WTC11 (cell line): Measurements from ENCODE around the gene APH1B.

Source experiments
- CDX4 ChIP-seq: fragments of 250-450 bp; sonication (Bioruptor Pico); IDR thresholded peaks from 2 replicates; pipeline ENCODE4 v1.9.0; 2021; ENCODE audit warnings: moderate library complexity, mild to moderate bottlenecking, inconsistent platforms, borderline replicate concordance
- CREB1 ChIP-seq: sonication (generic); formaldehyde crosslinking; IDR thresholded peaks from 2 replicates; pipeline ENCODE4 v1.8.0; 2023; ENCODE audit warnings: mild to moderate bottlenecking, missing genetic modification reagents
- CTCF ChIP-seq: fragments of 200-600 bp; IDR thresholded peaks from 2 replicates; pipeline ENCODE4 v1.8.0; 2022; ENCODE audit warnings: antibody characterized with exemption
- IRF2 ChIP-seq: sonication (generic); formaldehyde crosslinking; IDR thresholded peaks from 2 replicates; pipeline ENCODE4 v1.8.0; 2022; ENCODE audit warnings: low read depth, missing genetic modification reagents, borderline replicate concordance
- USF1 ChIP-seq: sonication (generic); formaldehyde crosslinking; IDR thresholded peaks from 2 replicates; pipeline ENCODE4 v1.8.0; 2022; ENCODE audit warnings: mild to moderate bottlenecking, missing genetic modification reagents
- ZNF121 ChIP-seq: sonication (generic); formaldehyde crosslinking; IDR thresholded peaks from 2 replicates; pipeline ENCODE4 v1.8.0; 2023; ENCODE audit warnings: missing genetic modification reagents
- ZNF263 ChIP-seq: sonication (generic); formaldehyde crosslinking; IDR thresholded peaks from 2 replicates; pipeline ENCODE4 v1.8.1; 2022; ENCODE audit warnings: low read depth, mild to moderate bottlenecking, moderate library complexity, missing genetic modification reagents

- no peak for TF ChIP-seq CTCF
- no peak for TF ChIP-seq ZNF263 (CRISPR knock-in tag)
- TF ChIP-seq ZNF121 (CRISPR knock-in tag): no peak
- TF ChIP-seq CDX4 (CRISPR knock-in tag): no peak
- no peak for TF ChIP-seq USF1 (CRISPR knock-in tag)
- no peak for TF ChIP-seq CREB1
- no peak for TF ChIP-seq IRF2 (CRISPR knock-in tag)
Observed at GRCh38 chr15:63294359-63294758, 17.0 kb downstream of the APH1B start.
